ENCODE measurements around the gene SMNDC1.
A peak's percentile ranks its signal among the peaks of the same experiment; 100 is the strongest.

The SMNDC1 gene

DNA sequence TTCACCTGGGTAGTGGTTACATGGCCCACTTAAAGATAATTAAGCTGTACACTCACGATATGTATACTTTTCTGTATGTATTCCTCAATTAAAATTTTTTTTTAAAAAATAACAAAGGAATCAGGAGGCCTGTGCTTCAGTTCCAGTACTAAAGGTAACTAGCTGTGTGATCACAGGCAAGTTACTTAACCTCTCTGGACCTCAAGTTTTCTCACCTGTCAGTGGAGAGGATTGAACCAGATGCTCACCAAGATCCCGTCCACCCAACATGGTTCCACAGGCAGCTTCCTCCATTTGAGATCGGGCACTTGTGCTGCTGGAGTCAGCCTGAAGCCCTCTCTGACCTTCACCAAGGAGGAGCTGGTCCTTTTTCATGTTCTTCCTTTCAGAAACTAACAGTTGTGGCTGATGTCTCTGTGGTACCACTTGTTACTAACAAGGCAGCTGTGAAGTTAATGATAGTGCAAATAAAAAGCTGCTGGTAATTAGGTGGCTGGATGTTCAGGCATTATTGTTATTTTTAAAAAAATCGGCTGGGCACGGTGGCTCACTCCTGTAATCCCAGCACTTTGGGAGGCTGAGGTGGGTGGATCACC, 29.4 kb upstream of the SMNDC1 start:
- no peak for TF ChIP-seq CREB1 (IDR thresholded peaks at IDR 0.05; ENCODE audit: low read depth)
- TF ChIP-seq YY1 (IDR thresholded peaks at IDR 0.05; ENCODE audit: low read depth), result no peak
- TF ChIP-seq TAF1 (IDR thresholded peaks at IDR 0.05; ENCODE audit: low read depth), result no peak
- TF ChIP-seq CEBPB (IDR thresholded peaks at IDR 0.05), result no peak
- TF ChIP-seq, protein P1, sequence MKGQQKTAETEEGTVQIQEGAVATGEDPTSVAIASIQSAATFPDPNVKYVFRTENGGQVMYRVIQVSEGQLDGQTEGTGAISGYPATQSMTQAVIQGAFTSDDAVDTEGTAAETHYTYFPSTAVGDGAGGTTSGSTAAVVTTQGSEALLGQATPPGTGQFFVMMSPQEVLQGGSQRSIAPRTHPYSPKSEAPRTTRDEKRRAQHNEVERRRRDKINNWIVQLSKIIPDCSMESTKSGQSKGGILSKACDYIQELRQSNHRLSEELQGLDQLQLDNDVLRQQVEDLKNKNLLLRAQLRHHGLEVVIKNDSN (IDR thresholded peaks at IDR 0.05), result no peak
- TF ChIP-seq RAD21 (IDR thresholded peaks at IDR 0.05; ENCODE audit: low read depth), result no peak
- no peak for TF ChIP-seq TCF12 (IDR thresholded peaks at IDR 0.05; ENCODE audit: low read depth)

DNA sequence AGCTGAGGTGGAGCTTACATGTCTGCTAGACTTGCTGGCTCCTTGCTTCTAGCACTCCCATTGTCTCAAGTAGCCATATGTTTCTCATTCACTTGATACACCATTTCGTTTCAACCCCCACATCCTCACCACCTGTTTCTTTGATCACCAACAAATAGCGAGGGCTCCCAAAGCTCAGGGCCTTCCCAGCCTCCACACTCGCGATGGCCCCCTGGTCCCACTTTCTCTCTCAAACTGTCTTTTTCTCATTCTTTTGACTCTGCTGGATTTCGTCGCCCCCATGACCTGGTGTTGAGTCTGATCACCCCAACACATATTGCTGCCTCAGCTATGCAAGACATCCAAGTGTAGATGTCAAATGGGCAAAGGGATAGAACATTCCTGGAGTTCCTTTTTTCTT, 26.0 kb upstream of the SMNDC1 start:
- TF ChIP-seq, protein P1 (IDR thresholded peaks at IDR 0.05), result 0 out of 2 replicates have a peak, but pooled peaks have one; percentile 31
- no peak for TF ChIP-seq ZBTB7A (IDR thresholded peaks at IDR 0.05; ENCODE audit: low read depth)

DNA sequence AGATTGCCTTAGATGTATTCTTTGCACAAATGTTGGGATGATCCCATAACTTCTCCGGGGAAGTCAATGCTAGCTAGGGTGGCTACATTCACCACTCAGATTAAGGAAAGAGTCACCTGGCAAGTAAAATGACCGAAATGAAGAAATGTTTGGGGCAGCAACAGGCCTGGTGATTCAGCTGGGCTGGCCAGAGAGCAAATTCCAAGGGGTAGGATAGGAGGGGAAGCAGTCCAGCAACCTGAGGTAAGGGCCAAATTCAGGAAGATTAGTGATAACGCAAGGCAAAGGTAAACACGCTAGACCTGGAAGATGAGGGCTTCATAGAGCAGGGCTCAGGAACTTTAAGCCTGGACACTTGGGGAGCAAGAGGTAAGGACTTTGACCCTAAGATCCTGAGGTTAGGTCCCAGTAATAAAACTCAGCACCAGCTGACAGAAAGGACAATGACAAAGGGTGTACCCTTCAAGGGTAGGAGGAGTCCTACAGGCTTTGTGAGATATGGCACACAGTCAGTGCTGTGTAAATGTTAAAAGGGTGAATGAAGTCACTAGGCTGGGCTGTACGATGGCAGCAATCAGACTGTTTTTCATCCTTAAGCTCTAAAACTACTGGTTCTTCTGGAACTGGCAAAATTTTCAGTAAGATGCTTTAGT, 22.7 kb upstream of the SMNDC1 start:
- TF ChIP-seq, protein P2, sequence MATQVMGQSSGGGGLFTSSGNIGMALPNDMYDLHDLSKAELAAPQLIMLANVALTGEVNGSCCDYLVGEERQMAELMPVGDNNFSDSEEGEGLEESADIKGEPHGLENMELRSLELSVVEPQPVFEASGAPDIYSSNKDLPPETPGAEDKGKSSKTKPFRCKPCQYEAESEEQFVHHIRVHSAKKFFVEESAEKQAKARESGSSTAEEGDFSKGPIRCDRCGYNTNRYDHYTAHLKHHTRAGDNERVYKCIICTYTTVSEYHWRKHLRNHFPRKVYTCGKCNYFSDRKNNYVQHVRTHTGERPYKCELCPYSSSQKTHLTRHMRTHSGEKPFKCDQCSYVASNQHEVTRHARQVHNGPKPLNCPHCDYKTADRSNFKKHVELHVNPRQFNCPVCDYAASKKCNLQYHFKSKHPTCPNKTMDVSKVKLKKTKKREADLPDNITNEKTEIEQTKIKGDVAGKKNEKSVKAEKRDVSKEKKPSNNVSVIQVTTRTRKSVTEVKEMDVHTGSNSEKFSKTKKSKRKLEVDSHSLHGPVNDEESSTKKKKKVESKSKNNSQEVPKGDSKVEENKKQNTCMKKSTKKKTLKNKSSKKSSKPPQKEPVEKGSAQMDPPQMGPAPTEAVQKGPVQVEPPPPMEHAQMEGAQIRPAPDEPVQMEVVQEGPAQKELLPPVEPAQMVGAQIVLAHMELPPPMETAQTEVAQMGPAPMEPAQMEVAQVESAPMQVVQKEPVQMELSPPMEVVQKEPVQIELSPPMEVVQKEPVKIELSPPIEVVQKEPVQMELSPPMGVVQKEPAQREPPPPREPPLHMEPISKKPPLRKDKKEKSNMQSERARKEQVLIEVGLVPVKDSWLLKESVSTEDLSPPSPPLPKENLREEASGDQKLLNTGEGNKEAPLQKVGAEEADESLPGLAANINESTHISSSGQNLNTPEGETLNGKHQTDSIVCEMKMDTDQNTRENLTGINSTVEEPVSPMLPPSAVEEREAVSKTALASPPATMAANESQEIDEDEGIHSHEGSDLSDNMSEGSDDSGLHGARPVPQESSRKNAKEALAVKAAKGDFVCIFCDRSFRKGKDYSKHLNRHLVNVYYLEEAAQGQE (IDR thresholded peaks at IDR 0.05; ENCODE audit: low read depth), result no peak
- TF ChIP-seq CEBPB (IDR thresholded peaks at IDR 0.05), result no peak
- TF ChIP-seq, protein P3, sequence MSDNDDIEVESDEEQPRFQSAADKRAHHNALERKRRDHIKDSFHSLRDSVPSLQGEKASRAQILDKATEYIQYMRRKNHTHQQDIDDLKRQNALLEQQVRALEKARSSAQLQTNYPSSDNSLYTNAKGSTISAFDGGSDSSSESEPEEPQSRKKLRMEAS (IDR thresholded peaks at IDR 0.05), result no peak
- TF ChIP-seq FOXM1 (IDR thresholded peaks at IDR 0.05; ENCODE audit: borderline replicate concordance, low read depth), result no peak
- no peak for TF ChIP-seq RAD21 (IDR thresholded peaks at IDR 0.05; ENCODE audit: low read depth)

DNA sequence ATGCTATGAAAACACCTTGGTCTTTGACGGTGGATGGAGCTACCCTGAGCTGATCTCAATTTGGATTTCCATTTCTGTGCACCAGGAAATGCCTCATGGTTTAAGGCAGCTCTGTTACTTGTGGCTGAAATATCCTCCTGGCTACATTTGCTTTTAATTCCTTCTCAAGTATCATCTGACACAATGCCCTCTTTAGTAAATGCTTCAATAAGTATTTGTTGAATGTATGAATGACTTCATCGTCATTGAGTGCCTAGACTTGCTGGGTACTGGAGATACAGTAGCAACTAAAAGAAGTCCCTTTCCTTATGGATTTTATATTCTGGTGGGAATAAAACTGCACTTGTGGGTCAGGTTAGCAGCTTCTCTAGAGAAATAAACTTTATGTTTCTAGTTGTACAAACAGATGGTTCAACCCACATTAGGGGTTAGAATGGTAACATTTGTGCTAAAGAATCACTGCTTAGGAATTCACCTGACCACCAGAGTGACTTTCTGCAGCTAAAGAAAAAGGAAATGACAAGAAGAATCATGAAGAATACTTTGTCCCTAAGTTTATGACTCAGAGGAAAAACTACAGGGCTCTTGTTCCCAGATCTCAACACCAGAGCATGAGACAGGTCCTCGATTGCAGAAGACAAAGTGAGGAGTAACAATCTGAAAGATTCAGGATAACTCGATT, 21.8 kb upstream of the SMNDC1 start:
- TF ChIP-seq EP300 (IDR thresholded peaks at IDR 0.05; ENCODE audit: borderline replicate concordance) (peak; percentile 40; the same call in 1 of the 2 replicates), ZBTB7A (IDR thresholded peaks at IDR 0.05; ENCODE audit: low read depth) (no peak)

DNA sequence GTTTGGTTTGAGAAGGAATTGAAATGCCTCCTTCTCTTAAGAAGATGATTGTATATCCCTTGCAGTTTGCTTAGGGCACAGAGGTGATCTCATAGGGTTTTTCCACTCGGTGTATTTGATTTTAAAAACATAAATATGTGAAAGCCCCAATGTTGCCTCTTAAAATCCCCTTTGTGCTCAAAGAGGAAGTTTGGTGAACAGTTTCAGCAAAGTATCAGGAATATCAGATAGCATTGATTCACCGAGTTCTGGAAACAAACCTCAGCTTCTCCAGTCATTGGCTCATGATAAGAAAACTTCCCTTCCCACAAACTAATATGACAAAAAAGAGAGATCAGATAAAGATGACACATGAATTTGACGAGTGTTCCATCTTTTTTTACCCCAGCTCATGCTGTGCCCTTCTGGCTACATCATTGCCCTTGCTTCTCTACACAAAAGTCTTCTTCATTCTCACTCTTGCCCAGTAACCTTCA, 20.1 kb upstream of the SMNDC1 start:
- TF ChIP-seq, protein P2 (IDR thresholded peaks at IDR 0.05; ENCODE audit: low read depth), result no peak
- TF ChIP-seq RAD21 (IDR thresholded peaks at IDR 0.05; ENCODE audit: low read depth), result no peak

DNA sequence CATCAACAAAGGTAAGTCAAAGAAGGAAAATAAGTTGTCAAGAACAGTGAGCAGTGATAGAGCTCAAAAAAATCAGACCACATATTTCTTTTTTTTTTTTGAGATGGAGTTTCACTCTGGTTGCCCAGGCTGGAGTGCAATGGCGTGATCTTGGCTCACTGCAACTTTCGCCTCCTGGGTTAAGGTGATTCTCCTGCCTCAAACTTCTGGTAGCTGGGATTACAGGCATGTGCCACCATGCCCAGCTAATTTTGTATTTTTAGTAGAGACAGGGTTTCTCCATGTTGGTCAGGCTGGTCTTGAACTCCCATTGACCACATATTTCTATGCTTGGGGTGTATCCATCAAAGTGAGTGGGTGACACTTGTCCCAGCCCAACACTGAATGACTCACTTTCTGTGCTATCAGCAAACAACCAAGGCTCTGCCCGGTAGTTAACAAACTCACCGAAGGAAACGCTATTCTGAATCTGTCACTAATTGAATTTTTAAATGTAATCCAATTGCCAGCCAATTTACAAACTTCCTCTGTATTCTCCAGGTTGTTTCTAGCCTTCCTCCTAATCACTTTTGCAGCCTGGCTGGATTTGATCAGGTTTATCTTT, 19.6 kb upstream of the SMNDC1 start:
- no peak for TF ChIP-seq TAF1 (IDR thresholded peaks at IDR 0.05; ENCODE audit: low read depth)
- TF ChIP-seq CREB1 (IDR thresholded peaks at IDR 0.05; ENCODE audit: low read depth), result no peak
- no peak for TF ChIP-seq TCF12 (IDR thresholded peaks at IDR 0.05; ENCODE audit: low read depth)
- no peak for TF ChIP-seq NFIC (IDR thresholded peaks at IDR 0.05)

DNA sequence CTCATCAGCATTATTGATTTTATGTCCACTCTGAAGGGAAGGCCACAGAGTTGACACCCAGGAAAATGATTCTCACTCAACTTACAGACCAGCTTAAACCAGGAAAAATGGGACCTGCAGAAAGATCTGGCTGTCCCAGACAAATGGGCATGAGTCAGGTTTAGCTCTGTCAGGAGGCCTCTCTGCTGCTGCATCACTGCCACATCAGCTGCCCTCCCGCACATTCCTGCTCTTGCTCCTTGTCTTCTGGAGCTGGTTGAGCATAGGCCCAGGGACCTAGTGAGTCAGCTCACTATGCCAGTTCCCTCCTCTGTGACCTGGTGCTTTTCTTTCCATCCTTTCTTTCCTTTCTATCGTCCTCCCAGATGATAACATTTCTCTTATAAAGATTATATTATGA, 18.8 kb upstream of the SMNDC1 start:
- TF ChIP-seq TEAD4 (IDR thresholded peaks at IDR 0.05), result no peak
- TF ChIP-seq, protein P2 (IDR thresholded peaks at IDR 0.05; ENCODE audit: low read depth), result no peak
- TF ChIP-seq YY1 (IDR thresholded peaks at IDR 0.05; ENCODE audit: low read depth), result no peak
- no peak for TF ChIP-seq ZBTB7A (IDR thresholded peaks at IDR 0.05; ENCODE audit: low read depth)
- TF ChIP-seq RAD21 (IDR thresholded peaks at IDR 0.05; ENCODE audit: low read depth), result no peak
- no peak for TF ChIP-seq EGR1 (IDR thresholded peaks at IDR 0.05)
- no peak for TF ChIP-seq FOXM1 (IDR thresholded peaks at IDR 0.05; ENCODE audit: borderline replicate concordance, low read depth)
- TF ChIP-seq TCF12 (IDR thresholded peaks at IDR 0.05; ENCODE audit: low read depth), result no peak
- no peak for TF ChIP-seq NFIC (IDR thresholded peaks at IDR 0.05)
- no peak for TF ChIP-seq CEBPB (IDR thresholded peaks at IDR 0.05)
- no peak for TF ChIP-seq TAF1 (IDR thresholded peaks at IDR 0.05; ENCODE audit: low read depth)

Measured in Ishikawa (cell line).